ENCODE measurements around the gene MLLT3.

GRCh38 chr9:20322212-20322611 lies 300.1 kb downstream of the MLLT3 start:
- TF ChIP-seq, protein P1, sequence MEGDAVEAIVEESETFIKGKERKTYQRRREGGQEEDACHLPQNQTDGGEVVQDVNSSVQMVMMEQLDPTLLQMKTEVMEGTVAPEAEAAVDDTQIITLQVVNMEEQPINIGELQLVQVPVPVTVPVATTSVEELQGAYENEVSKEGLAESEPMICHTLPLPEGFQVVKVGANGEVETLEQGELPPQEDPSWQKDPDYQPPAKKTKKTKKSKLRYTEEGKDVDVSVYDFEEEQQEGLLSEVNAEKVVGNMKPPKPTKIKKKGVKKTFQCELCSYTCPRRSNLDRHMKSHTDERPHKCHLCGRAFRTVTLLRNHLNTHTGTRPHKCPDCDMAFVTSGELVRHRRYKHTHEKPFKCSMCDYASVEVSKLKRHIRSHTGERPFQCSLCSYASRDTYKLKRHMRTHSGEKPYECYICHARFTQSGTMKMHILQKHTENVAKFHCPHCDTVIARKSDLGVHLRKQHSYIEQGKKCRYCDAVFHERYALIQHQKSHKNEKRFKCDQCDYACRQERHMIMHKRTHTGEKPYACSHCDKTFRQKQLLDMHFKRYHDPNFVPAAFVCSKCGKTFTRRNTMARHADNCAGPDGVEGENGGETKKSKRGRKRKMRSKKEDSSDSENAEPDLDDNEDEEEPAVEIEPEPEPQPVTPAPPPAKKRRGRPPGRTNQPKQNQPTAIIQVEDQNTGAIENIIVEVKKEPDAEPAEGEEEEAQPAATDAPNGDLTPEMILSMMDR (conservative IDR thresholded peaks at IDR 0.05; ENCODE audit: low read length): no peak
- TF ChIP-seq EZH2phosphoT487 (IDR thresholded peaks at IDR 0.05; ENCODE audit: borderline replicate concordance): no peak

All from Loucy (cell line).